Measurements from ENCODE around the gene JUNB. TPM values are rescaled to one million over a fixed set of nuclear protein-coding genes. Genes with fewer than 3 reads are reported as not detected.

The JUNB gene
- polyA plus RNA-seq, 1 donor (not counting 4 experiments of a cell fraction or from before 2014, with no cell fraction given): 40.8 TPM

GRCh38 chr19:12787458-12787857, 3.8 kb upstream of the JUNB start:
- no peak for FAIRE-seq
- peaks cover 11% of the 10 kb centered on the region for H3K79me2 ChIP-seq (ENCODE audit: control insufficient read depth, insufficient read depth, low read length)
- no peaks in the 10 kb centered on the region for H3K27me3 ChIP-seq (ENCODE audit: control insufficient read depth, extremely low read depth, insufficient read depth, low read length)
- no peak overlapping the region for H3K4me3 ChIP-seq (ENCODE audit: control insufficient read depth in 2 of 3, extremely low read depth in 1 of 3, insufficient read depth in 2 of 3, low read depth in 1 of 3, low read length in 3 of 3)
- peaks cover 3% of the 10 kb centered on the region for H4K20me1 ChIP-seq (ENCODE audit: control insufficient read depth, extremely low read depth, insufficient read depth, low read length)
- peaks cover 69% of the 10 kb centered on the region for H3K4me1 ChIP-seq (ENCODE audit: control insufficient read depth, extremely low read depth, insufficient read depth, low read length)
- no peaks in the 10 kb centered on the region for H3K9me1 ChIP-seq (ENCODE audit: control insufficient read depth, extremely low read depth, insufficient read depth, low read length)
- no peak for DNase-seq (ENCODE audit: low read depth, low spot score)
- H3K9me3 ChIP-seq (ENCODE audit: control insufficient read depth, low read depth, low read length): no peaks in the 10 kb centered on the region
- TF ChIP-seq EZH2 (IDR thresholded peaks at IDR 0.05; ENCODE audit: low read length) (no peak), CTCF (optimal IDR thresholded peaks at IDR 0.05 in 1 of 3, IDR thresholded peaks at IDR 0.05 in 1 of 3, conservative IDR thresholded peaks at IDR 0.05 in 1 of 3; ENCODE audit: extremely low read depth in 1 of 3, insufficient read depth in 2 of 3, low read length in 3 of 3) (no peak)
- no peak overlapping the region for H2AFZ ChIP-seq (ENCODE audit: control insufficient read depth, low read length)
- H3K36me3 ChIP-seq (ENCODE audit: control insufficient read depth in 2 of 2, extremely low read depth in 1 of 2, insufficient read depth in 2 of 2, low read length in 2 of 2): no peaks in the 10 kb centered on the region
- H3K27ac ChIP-seq (ENCODE audit: control insufficient read depth, insufficient read depth, low read length): no peak overlapping the region
- H3K9ac ChIP-seq (ENCODE audit: control insufficient read depth, extremely low read depth, insufficient read depth, low read length): no peak overlapping the region
- dilution Hi-C loops (cut with MboI; ENCODE audit: extremely low pct_ligation_motif_present, low sequenced_read_pairs): no loop called here
- H3K4me2 ChIP-seq (ENCODE audit: control insufficient read depth, extremely low read depth, insufficient read depth, low read depth, low read length): no peak overlapping the region

- Histone ChIP-seq H3K4me1 (ENCODE audit: control insufficient read depth, extremely low read depth, insufficient read depth, low read length) (peaks cover 63% of the 10 kb centered on the region), H3K27me3 (ENCODE audit: control insufficient read depth, extremely low read depth, insufficient read depth, low read length) (no peaks in the 10 kb centered on the region), H3K36me3 (ENCODE audit: control insufficient read depth in 2 of 2, extremely low read depth in 1 of 2, insufficient read depth in 2 of 2, low read length in 2 of 2) (no peaks in the 10 kb centered on the region), H3K9ac (ENCODE audit: control insufficient read depth, extremely low read depth, insufficient read depth, low read length) (peak overlapping the region; percentile 97), H3K9me1 (ENCODE audit: control insufficient read depth, extremely low read depth, insufficient read depth, low read length) (no peaks in the 10 kb centered on the region), H3K4me2 (ENCODE audit: control insufficient read depth, extremely low read depth, insufficient read depth, low read depth, low read length) (peak overlapping the region; percentile 99), H3K79me2 (ENCODE audit: control insufficient read depth, insufficient read depth, low read length) (peaks cover 18% of the 10 kb centered on the region), H3K4me3 (ENCODE audit: control insufficient read depth in 2 of 3, extremely low read depth in 1 of 3, insufficient read depth in 2 of 3, low read depth in 1 of 3, low read length in 3 of 3) (no peak overlapping the region), H2AFZ (ENCODE audit: control insufficient read depth, low read length) (peak overlapping the region; percentile 30), H4K20me1 (ENCODE audit: control insufficient read depth, extremely low read depth, insufficient read depth, low read length) (peaks cover 11% of the 10 kb centered on the region), H3K9me3 (ENCODE audit: control insufficient read depth, low read depth, low read length) (no peaks in the 10 kb centered on the region), H3K27ac (ENCODE audit: control insufficient read depth, insufficient read depth, low read length) (peak overlapping the region; percentile 98)
- TF ChIP-seq CTCF (optimal IDR thresholded peaks at IDR 0.05 in 1 of 3, IDR thresholded peaks at IDR 0.05 in 1 of 3, conservative IDR thresholded peaks at IDR 0.05 in 1 of 3; ENCODE audit: extremely low read depth in 1 of 3, insufficient read depth in 2 of 3, low read length in 3 of 3): no peak
- no peak for TF ChIP-seq EZH2 (IDR thresholded peaks at IDR 0.05; ENCODE audit: low read length)
- FAIRE-seq (no peak), DNase-seq (ENCODE audit: low read depth, low spot score) (no peak)
- dilution Hi-C loops (cut with MboI; ENCODE audit: extremely low pct_ligation_motif_present, low sequenced_read_pairs): no loop called here
Observed at GRCh38 chr19:12788042-12788681, 3.1 kb upstream of the JUNB start.

Measured in keratinocyte (primary cell).